GM11168 (cell line): ENCODE results near the gene DAD1.
"Not testable (repeated sequence)": the region's sequence is repeated elsewhere in the genome, so short reads cannot be mapped to it uniquely, and the experiment has no call there.

Source experiments
- in situ Hi-C: fragments of 300-500 bp; cut with MboI; formaldehyde crosslinking; loops from one replicate; pipeline ENCODE4 v1.12.0; 2022; ENCODE audit warnings: low sequenced_read_pairs; ENCODE audit not compliant: unreplicated experiment

Gene DAD1

DNA sequence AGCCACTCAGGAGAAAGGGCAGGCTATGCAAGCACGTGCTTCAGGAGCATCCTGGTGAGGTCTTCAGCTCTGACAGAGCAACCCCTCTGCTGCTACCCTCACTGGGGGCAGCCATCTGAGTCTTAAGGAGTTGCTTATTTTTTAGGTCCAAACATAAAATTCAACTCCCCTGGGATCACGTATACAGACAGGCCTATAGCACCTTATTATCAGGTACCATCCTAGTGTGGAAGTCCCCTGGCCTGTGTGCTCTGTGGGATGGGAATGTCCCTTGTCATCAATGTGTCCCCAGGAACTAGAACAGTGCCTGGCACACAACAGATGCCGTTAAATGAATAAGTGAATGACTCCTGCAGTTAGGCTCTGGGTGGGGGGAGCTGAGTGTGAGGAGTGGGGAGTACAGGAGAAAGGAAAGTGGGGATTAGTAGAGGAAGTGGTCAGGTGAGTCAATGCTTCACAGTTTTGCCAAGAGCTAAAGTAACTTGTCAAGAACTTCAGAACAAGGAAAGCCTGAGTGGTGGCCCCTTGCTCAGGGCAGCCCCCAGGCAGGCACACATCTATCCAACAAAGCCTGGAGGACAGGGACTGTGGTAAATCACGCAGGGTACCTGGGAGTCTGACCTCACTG lies 33.5 kb downstream of the DAD1 start:
- in situ Hi-C loops = loop anchor here (5.0 kb wide), 1 partner anchor 163 kb away; no protein-coding TSS in a partner anchor

DNA sequence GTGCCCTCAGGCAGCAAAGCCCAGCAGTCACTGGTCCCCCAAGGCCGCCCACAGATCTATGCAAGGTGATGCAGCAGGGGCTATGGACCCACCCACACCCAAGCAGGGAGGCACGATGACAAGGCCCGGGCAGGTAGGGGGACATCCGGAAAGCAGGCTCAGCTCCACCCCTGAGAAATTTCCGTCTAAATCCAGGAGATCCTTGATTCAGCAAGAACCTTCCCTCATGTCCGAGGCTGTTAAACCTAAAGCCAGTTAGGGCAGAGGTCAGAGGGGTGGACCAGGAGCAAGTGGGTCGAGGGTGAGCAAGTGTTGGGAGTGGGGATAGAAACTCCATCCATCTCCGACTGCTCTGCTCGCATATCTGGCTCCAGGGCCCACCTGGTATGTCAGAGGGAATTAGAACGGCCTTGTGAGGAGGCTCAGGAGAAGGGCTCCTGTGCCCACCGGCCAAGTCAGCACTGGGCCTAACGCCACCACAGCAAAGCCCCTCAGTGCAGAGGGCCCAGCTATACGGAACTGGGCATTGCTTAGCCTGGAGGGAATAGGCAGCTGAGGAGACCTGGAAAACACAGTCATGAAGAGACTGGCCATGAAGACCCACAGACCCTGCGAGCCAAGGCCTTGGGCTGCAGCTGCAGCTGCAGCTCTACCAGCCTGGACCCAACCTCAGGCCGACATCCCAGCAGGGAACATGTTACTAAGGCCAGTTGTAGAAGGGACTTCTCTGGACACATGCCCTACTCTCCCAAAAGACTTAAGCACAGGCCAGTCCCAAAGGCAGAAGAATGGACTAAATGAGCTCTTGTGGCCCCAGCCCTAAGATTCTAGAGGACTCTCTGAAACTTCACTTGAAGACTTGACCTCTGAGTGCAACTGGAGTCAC lies 34.3 kb downstream of the DAD1 start:
- in situ Hi-C loops = loop anchor here (5.0 kb wide), 2 partner anchors 52 to 162 kb away; no protein-coding TSS in a partner anchor

DNA sequence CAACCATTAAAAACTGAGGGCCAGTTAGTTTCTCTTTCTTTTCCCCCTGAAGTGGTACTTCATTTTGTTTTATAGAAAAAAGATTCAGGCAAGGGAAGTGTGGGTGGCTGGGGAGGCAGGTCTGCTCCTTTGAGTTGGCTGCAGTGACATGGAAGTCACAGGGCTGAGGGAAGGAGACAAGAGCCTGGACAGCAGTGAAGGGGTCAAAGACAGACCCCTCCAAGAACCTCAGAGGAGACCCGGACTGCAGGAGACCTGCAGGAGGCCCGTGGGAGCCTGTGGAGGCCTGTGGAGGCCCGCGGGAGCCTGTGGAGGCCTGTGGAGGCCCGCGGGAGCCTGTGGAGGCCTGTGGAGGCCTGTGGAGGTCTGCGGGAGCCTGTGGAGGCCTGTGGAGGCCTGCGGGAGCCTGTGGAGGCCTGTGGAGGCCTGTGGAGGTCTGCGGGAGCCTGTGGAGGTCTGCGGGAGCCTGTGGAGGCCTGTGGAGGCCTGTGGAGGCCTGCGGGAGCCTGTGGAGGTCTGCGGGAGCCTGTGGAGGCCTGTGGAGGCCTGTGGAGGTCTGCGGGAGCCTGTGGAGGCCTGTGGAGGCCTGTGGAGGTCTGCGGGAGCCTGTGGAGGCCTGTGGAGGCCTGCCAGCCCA lies 35.0 kb downstream of the DAD1 start:
- in situ Hi-C loops = loop anchor here (5.0 kb wide), 1 partner anchor 52 kb away; no protein-coding TSS in a partner anchor

DNA sequence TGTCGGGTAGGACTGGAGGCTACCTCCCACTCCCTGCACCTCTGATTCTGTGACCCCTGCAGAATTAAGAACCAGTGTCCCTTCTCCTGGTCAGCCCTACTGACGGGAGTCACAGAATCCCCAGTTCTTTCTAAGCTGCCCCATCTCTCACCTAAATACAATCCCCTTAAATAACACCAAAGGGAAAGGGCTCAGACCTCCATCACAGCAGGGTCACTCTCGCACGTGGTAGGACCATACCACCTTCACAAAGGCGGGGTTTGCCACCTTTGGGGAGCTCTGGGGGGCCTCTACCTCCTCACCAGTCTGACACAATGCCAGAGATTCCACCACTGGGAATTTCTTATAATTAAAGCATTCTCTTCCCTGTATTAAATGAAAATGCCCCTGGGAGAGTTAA lies 35.6 kb downstream of the DAD1 start:
- in situ Hi-C loops = loop anchor here (5.0 kb wide), 1 partner anchor 51 kb away; no protein-coding TSS in a partner anchor

DNA sequence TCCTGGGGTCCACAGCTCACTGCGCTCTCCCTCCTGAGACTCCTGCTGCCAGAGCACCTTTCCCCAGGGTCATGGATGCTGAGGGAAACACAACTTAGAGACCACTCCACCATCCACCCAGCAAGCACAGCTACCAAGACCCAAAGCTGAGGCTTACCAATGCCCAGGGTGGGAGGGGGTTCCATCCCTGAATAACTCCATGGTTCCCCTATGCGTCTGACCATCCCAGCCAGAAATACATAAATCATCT lies 36.3 kb downstream of the DAD1 start:
- in situ Hi-C loops = loop anchor here (5.0 kb wide), 1 partner anchor 50 kb away; no protein-coding TSS in a partner anchor

DNA sequence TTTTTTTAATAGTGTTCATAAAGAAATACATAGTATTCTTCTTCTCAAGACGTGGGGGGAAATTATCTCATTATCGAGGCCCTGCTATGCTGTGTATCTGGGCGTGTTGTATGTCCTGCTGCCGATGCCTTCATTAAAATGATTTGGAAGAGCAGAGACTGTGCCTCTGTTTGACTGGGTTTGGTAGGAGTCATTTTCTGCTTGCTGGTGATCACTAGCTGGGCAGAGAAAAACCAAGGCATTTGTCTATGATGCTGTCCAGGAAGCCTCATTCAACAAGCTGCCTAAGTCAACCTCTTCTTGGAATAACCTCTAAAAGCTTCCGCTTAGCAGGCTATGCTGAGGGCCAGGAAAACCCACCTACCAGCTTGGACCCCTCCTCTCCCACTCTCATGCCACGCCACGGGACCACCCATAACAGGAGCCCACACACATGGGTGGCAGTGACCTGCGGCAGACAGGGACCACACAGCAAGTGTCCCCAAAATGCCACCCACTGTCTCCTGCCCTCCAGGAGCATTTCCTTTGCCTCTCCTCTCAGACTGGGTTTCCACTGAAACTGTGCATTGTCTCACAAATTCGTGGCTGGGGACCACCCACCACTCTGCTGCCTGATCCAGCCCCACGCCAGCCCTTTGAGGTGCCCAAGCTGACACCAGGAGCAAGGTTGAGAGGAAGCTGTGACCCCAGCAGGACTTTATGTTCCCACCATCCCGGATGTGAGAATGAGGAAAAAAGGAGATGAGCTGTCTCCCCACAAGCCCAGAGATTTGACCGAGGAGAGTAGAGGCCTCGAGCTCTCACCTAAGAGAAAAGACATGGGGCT lies 36.8 kb downstream of the DAD1 start:
- in situ Hi-C loops = loop anchor here (5.0 kb wide), 1 partner anchor 50 kb away; no protein-coding TSS in a partner anchor

DNA sequence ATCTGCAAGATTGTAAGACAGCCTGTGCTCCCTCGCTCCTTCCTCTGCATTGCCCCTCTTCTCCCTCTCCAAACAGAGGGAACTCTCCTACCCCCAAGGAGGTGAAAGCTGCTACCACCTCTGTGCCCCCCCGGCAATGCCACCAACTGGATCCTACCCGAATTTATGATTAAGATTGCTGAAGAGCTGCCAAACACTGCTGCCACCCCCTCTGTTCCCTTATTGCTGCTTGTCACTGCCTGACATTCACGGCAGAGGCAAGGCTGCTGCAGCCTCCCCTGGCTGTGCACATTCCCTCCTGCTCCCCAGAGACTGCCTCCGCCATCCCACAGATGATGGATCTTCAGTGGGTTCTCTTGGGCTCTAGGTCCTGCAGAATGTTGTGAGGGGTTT lies 37.4 kb downstream of the DAD1 start:
- in situ Hi-C loops = loop anchor here (5.0 kb wide), 1 partner anchor 49 kb away; no protein-coding TSS in a partner anchor

DNA sequence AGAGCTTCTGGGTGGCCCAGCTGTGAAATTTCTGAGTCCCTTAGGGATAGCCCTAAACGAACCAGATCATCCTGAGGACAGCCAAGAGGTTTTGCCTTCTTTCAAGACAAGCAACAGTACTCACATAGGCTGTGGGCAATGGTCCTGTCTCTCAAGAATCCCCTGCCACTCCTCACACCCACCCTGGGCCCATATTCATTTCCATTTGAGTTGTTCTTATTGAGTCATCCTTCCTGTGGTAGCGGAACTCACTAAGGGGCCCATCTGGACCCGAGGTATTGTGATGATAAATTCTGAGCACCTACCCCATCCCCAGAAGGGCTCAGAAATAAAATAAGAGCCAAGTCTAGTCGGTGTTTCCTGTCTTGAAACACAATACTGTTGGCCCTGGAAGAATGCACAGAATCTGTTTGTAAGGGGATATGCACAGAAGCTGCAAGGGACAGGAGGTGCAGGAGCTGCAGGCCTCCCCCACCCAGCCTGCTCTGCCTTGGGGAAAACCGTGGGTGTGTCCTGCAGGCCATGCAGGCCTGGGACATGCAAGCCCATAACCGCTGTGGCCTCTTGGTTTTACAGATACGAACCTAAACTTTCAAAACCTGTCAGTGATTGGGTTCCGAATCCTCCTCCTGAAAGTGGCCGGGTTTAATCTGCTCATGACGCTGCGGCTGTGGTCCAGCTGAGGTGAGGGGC lies 38.9 kb downstream of the DAD1 start:
- in situ Hi-C loops = loop anchor here (5.0 kb wide), 1 partner anchor 48 kb away; no protein-coding TSS in a partner anchor

DNA sequence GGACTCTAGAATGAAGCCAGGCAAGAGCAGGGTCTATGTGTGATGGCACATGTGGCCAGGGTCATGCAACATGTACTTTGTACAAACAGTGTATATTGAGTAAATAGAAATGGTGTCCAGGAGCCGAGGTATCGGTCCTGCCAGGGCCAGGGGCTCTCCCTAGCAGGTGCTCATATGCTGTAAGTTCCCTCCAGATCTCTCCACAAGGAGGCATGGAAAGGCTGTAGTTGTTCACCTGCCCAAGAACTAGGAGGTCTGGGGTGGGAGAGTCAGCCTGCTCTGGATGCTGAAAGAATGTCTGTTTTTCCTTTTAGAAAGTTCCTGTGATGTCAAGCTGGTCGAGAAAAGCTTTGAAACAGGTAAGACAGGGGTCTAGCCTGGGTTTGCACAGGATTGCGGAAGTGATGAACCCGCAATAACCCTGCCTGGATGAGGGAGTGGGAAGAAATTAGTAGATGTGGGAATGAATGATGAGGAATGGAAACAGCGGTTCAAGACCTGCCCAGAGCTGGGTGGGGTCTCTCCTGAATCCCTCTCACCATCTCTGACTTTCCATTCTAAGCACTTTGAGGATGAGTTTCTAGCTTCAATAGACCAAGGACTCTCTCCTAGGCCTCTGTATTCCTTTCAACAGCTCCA lies 39.6 kb downstream of the DAD1 start:
- in situ Hi-C loops = no loop called here

DNA sequence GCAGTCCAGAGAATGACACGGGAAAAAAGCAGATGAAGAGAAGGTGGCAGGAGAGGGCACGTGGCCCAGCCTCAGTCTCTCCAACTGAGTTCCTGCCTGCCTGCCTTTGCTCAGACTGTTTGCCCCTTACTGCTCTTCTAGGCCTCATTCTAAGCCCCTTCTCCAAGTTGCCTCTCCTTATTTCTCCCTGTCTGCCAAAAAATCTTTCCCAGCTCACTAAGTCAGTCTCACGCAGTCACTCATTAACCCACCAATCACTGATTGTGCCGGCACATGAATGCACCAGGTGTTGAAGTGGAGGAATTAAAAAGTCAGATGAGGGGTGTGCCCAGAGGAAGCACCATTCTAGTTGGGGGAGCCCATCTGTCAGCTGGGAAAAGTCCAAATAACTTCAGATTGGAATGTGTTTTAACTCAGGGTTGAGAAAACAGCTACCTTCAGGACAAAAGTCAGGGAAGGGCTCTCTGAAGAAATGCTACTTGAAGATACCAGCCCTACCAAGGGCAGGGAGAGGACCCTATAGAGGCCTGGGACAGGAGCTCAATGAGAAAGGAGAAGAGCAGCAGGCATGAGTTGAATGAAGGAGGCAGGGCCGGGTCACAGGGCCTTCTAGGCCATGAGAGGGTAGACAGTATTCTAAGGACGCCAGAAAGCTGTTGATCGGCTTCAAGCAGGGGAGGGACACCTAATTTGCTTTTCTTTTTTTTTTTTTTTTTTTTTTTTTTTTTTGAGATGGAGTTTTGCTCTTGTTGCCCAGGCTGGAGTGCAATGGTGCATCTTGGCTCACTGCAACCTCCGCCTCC lies 40.9 kb downstream of the DAD1 start:
- in situ Hi-C loops = no loop called here

DNA sequence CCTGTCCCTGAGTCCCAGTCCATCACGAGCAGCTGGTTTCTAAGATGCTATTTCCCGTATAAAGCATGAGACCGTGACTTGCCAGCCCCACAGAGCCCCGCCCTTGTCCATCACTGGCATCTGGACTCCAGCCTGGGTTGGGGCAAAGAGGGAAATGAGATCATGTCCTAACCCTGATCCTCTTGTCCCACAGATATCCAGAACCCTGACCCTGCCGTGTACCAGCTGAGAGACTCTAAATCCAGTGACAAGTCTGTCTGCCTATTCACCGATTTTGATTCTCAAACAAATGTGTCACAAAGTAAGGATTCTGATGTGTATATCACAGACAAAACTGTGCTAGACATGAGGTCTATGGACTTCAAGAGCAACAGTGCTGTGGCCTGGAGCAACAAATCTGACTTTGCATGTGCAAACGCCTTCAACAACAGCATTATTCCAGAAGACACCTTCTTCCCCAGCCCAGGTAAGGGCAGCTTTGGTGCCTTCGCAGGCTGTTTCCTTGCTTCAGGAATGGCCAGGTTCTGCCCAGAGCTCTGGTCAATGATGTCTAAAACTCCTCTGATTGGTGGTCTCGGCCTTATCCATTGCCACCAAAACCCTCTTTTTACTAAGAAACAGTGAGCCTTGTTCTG lies 41.6 kb downstream of the DAD1 start:
- in situ Hi-C loops = no loop called here

DNA sequence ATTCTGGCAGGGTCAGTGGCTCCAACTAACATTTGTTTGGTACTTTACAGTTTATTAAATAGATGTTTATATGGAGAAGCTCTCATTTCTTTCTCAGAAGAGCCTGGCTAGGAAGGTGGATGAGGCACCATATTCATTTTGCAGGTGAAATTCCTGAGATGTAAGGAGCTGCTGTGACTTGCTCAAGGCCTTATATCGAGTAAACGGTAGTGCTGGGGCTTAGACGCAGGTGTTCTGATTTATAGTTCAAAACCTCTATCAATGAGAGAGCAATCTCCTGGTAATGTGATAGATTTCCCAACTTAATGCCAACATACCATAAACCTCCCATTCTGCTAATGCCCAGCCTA lies 42.3 kb downstream of the DAD1 start:
- in situ Hi-C loops = no loop called here

DNA sequence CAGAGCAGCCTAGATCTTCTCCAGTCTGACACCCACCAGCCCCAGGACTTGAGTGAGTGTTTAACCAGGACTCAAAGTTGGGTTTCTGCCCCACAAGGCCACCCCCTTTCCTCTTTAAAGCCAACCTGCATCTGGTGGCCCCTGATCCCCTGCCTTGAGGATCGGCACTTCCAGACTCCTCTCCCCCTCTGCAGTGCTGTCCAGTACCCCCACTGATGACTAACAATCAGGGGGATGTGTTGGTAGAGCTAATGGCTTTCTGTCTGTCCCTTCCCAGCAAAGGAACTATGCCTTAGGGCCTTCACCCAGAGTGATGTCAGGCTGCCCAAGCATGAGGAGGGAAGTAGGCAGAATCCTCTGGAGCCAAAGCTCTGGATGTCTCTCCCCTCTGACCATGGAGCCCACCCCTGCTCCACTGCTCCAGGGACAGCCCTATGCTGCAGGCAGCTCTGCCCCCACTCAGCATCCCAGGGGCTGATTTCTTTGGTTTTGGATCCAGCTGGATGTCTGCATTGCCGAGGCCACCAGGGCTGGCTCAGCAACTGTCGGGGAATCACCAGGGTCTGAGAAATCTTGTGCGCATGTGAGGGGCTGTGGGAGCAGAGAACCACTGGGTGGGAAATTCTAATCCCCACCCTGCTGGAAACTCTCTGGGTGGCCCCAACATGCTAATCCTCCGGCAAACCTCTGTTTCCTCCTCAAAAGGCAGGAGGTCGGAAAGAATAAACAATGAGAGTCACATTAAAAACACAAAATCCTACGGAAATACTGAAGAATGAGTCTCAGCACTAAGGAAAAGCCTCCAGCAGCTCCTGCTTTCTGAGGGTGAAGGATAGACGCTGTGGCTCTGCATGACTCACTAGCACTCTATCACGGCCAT lies 42.9 kb downstream of the DAD1 start:
- in situ Hi-C loops = no loop called here

DNA sequence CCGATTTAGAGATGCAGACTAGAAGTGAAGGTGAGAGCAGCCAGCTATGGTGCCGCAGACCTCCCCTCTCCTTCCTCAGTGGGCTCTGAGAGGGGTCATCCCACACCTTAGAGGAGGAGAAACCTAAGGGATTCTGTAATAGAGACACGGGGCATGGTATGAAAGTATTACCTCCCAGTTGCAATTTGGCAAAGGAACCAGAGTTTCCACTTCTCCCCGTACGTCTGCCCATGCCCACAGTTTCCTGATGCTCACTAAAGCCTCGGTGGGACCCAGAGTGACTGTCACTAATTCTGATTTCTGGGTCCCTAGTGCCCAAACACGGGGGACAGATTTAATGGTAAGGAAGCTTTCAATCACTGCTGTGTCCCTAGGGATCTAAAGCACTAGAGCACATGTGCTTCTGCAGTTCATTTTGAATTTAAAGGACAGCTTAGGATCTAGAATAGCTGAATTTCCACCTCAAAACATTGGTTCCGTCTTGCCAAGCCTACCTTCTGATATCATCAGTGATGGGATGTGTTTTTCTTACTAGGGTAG lies 44.1 kb downstream of the DAD1 start:
- in situ Hi-C loops = no loop called here

DNA sequence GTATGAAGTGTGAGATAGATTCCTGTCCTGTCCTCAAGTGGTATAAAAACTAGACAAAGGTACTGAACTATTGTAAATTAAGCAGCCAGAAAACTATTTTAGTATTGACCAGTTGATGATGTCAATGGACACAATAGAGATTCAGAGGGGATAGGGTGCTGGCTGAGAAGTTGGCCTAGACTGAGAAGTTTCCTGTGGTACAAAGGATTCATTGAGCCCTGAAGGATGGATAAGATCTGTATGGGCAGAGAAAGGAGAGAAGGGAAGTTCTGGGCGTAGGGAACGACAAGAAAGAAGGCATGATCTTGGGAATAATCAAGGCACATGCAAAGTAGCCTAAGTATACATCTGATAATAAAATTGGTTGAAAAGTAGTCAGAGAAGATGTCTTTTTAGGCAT lies 44.6 kb downstream of the DAD1 start:
- in situ Hi-C loops = no loop called here

DNA sequence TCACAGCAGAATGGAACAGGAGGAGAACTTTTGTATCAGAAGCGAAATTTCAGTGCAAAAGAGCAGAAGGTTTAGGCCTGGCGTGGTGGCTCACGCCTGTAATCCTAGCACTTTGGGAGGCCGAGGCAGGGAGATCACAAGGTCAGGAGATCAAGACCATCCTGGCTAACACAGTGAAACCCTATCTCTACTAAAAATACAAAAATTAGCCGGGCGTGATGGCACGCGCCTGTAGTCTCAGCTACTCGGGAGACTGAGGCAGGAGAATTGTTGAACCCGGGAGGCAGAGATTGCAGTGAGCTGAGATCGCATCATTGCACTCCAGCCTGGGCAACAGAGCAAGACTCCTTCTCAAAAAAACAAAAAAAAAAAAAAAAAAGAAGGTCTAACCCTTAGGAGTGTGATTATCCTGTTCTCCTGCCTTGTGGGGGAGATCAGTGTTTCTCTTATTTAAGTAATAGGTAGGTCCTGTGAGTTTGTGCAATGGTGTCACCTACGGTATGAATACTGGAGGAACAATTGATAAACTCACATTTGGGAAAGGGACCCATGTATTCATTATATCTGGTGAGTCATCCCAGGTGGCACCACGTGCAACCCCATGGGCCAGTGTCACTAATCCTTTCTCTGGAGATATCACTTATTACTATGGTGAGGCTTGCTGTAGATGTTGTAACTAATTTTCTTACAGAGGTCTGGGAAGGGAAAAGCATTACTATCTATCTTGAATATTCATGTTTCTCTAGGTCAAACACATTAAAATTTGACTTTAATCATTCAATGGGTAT lies 45.3 kb downstream of the DAD1 start:
- in situ Hi-C loops = not testable (repeated sequence)
